ENCODE data around the gene LRRC59. TPM values are rescaled to one million over a fixed set of nuclear protein-coding genes. Genes with fewer than 3 reads are reported as not detected.
A peak's percentile ranks its signal among the peaks of the same experiment; 100 is the strongest.

LRRC59 gene
- total RNA-seq, 1 experiment from 2014 or later: 108 TPM

GRCh38 chr17:50345432-50346312 is 51.7 kb downstream of the LRRC59 start, which contains the start of gene XYLT2 (continued):
- no peak for TF ChIP-seq TEAD4 (CRISPR knock-in tag; IDR thresholded peaks at IDR 0.05)

GRCh38 chr17:50344731-50345365 is 52.5 kb downstream of the LRRC59 start:
- Mint-ChIP-seq H3K9me3 (no peaks in the 10 kb centered on the region), H3K36me3 (no peaks in the 10 kb centered on the region), H3K4me3 (peak overlapping the region; percentile 74), H3K27me3 (ENCODE audit: low read depth) (peaks cover 16% of the 10 kb centered on the region), H3K27ac (no peak overlapping the region), H3K4me1 (peaks cover 32% of the 10 kb centered on the region)
- DNase-seq (ENCODE audit: low spot score) (no peak), ATAC-seq (no peak)
- TF ChIP-seq PREB (CRISPR knock-in tag; IDR thresholded peaks at IDR 0.05; ENCODE audit: borderline replicate concordance) (no peak), NFE2L1 (CRISPR knock-in tag; IDR thresholded peaks at IDR 0.05) (no peak), IRF2 (CRISPR knock-in tag; IDR thresholded peaks at IDR 0.05; ENCODE audit: borderline replicate concordance, low read depth) (no peak), ZNF263 (CRISPR knock-in tag; IDR thresholded peaks at IDR 0.05; ENCODE audit: low read depth) (no peak), ZNF219 (CRISPR knock-in tag; IDR thresholded peaks at IDR 0.05; ENCODE audit: borderline replicate concordance) (no peak), ERG (CRISPR knock-in tag; IDR thresholded peaks at IDR 0.05) (no peak), CDX4 (CRISPR knock-in tag; IDR thresholded peaks at IDR 0.05; ENCODE audit: borderline replicate concordance) (no peak), RORB (CRISPR knock-in tag; IDR thresholded peaks at IDR 0.05) (no peak), FOXJ3 (CRISPR knock-in tag; IDR thresholded peaks at IDR 0.05; ENCODE audit: borderline replicate concordance) (no peak), GABPB1 (CRISPR knock-in tag; IDR thresholded peaks at IDR 0.05) (no peak), ETV6 (CRISPR knock-in tag; IDR thresholded peaks at IDR 0.05) (no peak), MYBL2 (CRISPR knock-in tag; IDR thresholded peaks at IDR 0.05) (no peak)
- TF ChIP-seq, protein P1, sequence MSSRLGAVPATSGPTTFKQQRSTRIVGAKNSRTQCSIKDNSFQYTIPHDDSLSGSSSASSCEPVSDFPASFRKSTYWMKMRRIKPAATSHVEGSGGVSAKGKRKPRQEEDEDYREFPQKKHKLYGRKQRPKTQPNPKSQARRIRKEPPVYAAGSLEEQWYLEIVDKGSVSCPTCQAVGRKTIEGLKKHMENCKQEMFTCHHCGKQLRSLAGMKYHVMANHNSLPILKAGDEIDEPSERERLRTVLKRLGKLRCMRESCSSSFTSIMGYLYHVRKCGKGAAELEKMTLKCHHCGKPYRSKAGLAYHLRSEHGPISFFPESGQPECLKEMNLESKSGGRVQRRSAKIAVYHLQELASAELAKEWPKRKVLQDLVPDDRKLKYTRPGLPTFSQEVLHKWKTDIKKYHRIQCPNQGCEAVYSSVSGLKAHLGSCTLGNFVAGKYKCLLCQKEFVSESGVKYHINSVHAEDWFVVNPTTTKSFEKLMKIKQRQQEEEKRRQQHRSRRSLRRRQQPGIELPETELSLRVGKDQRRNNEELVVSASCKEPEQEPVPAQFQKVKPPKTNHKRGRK (CRISPR knock-in tag; IDR thresholded peaks at IDR 0.05; ENCODE audit: borderline replicate concordance): no peak
- TF ChIP-seq, protein P2, sequence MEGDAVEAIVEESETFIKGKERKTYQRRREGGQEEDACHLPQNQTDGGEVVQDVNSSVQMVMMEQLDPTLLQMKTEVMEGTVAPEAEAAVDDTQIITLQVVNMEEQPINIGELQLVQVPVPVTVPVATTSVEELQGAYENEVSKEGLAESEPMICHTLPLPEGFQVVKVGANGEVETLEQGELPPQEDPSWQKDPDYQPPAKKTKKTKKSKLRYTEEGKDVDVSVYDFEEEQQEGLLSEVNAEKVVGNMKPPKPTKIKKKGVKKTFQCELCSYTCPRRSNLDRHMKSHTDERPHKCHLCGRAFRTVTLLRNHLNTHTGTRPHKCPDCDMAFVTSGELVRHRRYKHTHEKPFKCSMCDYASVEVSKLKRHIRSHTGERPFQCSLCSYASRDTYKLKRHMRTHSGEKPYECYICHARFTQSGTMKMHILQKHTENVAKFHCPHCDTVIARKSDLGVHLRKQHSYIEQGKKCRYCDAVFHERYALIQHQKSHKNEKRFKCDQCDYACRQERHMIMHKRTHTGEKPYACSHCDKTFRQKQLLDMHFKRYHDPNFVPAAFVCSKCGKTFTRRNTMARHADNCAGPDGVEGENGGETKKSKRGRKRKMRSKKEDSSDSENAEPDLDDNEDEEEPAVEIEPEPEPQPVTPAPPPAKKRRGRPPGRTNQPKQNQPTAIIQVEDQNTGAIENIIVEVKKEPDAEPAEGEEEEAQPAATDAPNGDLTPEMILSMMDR (IDR thresholded peaks at IDR 0.05): no peak
- TF ChIP-seq, protein P3, sequence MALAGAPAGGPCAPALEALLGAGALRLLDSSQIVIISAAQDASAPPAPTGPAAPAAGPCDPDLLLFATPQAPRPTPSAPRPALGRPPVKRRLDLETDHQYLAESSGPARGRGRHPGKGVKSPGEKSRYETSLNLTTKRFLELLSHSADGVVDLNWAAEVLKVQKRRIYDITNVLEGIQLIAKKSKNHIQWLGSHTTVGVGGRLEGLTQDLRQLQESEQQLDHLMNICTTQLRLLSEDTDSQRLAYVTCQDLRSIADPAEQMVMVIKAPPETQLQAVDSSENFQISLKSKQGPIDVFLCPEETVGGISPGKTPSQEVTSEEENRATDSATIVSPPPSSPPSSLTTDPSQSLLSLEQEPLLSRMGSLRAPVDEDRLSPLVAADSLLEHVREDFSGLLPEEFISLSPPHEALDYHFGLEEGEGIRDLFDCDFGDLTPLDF (CRISPR knock-in tag; IDR thresholded peaks at IDR 0.05): no peak
- TF ChIP-seq, protein P4, sequence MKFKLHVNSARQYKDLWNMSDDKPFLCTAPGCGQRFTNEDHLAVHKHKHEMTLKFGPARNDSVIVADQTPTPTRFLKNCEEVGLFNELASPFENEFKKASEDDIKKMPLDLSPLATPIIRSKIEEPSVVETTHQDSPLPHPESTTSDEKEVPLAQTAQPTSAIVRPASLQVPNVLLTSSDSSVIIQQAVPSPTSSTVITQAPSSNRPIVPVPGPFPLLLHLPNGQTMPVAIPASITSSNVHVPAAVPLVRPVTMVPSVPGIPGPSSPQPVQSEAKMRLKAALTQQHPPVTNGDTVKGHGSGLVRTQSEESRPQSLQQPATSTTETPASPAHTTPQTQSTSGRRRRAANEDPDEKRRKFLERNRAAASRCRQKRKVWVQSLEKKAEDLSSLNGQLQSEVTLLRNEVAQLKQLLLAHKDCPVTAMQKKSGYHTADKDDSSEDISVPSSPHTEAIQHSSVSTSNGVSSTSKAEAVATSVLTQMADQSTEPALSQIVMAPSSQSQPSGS (CRISPR knock-in tag; IDR thresholded peaks at IDR 0.05; ENCODE audit: borderline replicate concordance, low read depth): no peak
- TF ChIP-seq, protein P5, sequence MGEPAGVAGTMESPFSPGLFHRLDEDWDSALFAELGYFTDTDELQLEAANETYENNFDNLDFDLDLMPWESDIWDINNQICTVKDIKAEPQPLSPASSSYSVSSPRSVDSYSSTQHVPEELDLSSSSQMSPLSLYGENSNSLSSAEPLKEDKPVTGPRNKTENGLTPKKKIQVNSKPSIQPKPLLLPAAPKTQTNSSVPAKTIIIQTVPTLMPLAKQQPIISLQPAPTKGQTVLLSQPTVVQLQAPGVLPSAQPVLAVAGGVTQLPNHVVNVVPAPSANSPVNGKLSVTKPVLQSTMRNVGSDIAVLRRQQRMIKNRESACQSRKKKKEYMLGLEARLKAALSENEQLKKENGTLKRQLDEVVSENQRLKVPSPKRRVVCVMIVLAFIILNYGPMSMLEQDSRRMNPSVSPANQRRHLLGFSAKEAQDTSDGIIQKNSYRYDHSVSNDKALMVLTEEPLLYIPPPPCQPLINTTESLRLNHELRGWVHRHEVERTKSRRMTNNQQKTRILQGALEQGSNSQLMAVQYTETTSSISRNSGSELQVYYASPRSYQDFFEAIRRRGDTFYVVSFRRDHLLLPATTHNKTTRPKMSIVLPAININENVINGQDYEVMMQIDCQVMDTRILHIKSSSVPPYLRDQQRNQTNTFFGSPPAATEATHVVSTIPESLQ (CRISPR knock-in tag; IDR thresholded peaks at IDR 0.05): no peak
- POLR2A ChIA-PET: interaction anchor here (0.7 kb wide), 1 partner anchor 325 kb away, joined by 3 read pairs; no protein-coding TSS in a partner anchor
- CTCF ChIA-PET: interaction anchor here (4.4 to 5.0 kb wide), 2 partner anchors 11 to 144 kb away, joined by 17 to 26 read pairs; partner anchors contain the start of gene COL1A1
